Glutamatergic neuron (in vitro differentiated cells): ENCODE results near the gene FAAH2. TPM values are rescaled to one million over a fixed set of nuclear protein-coding genes. Genes with fewer than 3 reads are reported as not detected.

Experiments
- DNase-seq: peaks from one replicate; pipeline ENCODE4 v3.0.0; 2022
- H3K27ac Mint-ChIP-seq: one replicate; pipeline ENCODE4 v1.8.0; 2020; ENCODE audit warnings: mild to moderate bottlenecking, mixed read lengths, inconsistent platforms; ENCODE audit not compliant: unreplicated experiment
- H3K27me3 Mint-ChIP-seq: one replicate; pipeline ENCODE4 v1.8.0; 2020; ENCODE audit warnings: mild to moderate bottlenecking, moderate library complexity, mixed read lengths, inconsistent platforms; ENCODE audit not compliant: unreplicated experiment
- H3K36me3 Mint-ChIP-seq: one replicate; pipeline ENCODE4 v1.8.0; 2020; ENCODE audit warnings: mild to moderate bottlenecking, mixed read lengths, inconsistent platforms; ENCODE audit not compliant: unreplicated experiment
- H3K4me1 Mint-ChIP-seq: one replicate; pipeline ENCODE4 v1.8.0; 2020; ENCODE audit warnings: mild to moderate bottlenecking, low read depth, mixed read lengths, inconsistent platforms; ENCODE audit not compliant: unreplicated experiment
- H3K4me3 Mint-ChIP-seq: one replicate; pipeline ENCODE4 v1.8.0; 2020; ENCODE audit warnings: mild to moderate bottlenecking, mixed read lengths, inconsistent platforms; ENCODE audit not compliant: unreplicated experiment
- H3K9me3 Mint-ChIP-seq: one replicate; pipeline ENCODE4 v1.8.0; 2020; ENCODE audit warnings: mild to moderate bottlenecking, moderate library complexity, mixed read lengths, inconsistent platforms; ENCODE audit not compliant: unreplicated experiment
- total RNA-seq: library from RNA; stranded (reverse); fragmentation: NEBNext Ultra II Directional; extraction: Animal tissue kit (Norgen Biotek cat#: 25700); gene quantifications from one replicate; pipeline ENCODE4 v1.2.1, GENCODE V29; 2021; ENCODE audit not compliant: unreplicated experiment
- TF ChIP-seq, protein P1 (sequence below): fragments of 200-600 bp; sonication (generic); IDR thresholded peaks from one replicate; pipeline ENCODE4 v1.5.0; 2021; ENCODE audit not compliant: partially characterized antibody, unreplicated experiment

Gene FAAH2
- total RNA-seq, 1 donor from 2014 or later, result 1.8 TPM

DNA sequence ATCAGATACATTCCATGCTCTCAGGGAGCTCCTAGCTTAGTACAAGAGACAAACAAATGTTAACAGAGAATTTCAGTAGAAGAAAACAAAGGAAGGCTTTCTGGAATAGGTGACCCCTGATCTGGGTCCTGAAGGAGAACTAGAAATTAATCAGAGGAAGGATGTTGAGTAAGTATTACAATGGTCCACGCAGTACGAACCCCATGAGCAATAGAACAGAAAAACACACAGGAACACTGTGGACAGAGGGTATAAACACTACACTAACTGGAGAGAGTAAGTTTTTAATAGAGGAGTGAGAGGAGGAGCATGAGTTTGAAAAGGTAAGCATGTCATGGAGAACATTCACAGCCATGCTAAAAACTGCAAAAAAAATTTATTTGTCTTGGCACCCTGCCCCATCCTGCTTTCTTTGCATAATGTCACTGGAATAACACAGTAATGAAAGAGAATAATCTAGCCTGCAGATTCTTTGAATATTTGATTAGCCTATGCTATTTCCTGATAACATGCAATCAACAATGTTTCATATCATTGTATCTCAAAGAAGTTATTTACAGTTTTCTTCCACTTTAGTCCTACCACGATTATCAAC lies 165.0 kb downstream of the FAAH2 start:
- Mint-ChIP-seq H3K27me3 (no peaks in the 10 kb centered on the region), H3K9me3 (peaks cover 1% of the 10 kb centered on the region)

DNA sequence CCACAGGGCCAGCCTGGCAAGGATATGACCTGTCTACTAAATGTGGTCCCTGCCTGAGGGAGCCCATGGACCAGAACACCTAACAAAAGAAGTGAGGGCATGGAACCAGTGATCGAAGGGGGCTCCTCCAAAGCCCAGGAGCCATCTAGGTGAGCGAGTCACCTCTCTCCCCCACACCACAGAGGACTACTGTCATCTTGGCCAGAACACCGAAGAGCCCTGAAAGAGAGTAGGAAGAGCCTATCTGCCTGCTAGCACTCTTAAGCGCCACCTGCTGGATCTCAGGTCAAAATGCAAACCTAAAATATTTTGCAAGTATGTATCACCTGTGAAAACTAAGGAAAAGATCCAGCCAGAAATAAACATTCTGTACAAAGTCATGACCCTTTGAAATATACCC lies 167.4 kb downstream of the FAAH2 start:
- no peaks in the 10 kb centered on the region for H3K36me3 Mint-ChIP-seq
- TF ChIP-seq, protein P1, sequence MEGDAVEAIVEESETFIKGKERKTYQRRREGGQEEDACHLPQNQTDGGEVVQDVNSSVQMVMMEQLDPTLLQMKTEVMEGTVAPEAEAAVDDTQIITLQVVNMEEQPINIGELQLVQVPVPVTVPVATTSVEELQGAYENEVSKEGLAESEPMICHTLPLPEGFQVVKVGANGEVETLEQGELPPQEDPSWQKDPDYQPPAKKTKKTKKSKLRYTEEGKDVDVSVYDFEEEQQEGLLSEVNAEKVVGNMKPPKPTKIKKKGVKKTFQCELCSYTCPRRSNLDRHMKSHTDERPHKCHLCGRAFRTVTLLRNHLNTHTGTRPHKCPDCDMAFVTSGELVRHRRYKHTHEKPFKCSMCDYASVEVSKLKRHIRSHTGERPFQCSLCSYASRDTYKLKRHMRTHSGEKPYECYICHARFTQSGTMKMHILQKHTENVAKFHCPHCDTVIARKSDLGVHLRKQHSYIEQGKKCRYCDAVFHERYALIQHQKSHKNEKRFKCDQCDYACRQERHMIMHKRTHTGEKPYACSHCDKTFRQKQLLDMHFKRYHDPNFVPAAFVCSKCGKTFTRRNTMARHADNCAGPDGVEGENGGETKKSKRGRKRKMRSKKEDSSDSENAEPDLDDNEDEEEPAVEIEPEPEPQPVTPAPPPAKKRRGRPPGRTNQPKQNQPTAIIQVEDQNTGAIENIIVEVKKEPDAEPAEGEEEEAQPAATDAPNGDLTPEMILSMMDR, result peak; percentile 20
- peaks cover 3% of the 10 kb centered on the region for H3K9me3 Mint-ChIP-seq
- DNase-seq, result no peak
- H3K4me1 Mint-ChIP-seq, result no peaks in the 10 kb centered on the region
- no peak overlapping the region for H3K27ac Mint-ChIP-seq
- H3K27me3 Mint-ChIP-seq, result no peaks in the 10 kb centered on the region
- no peak overlapping the region for H3K4me3 Mint-ChIP-seq

More for the DNA sequence above, 165.0 kb downstream of the FAAH2 start:
- no peak overlapping the region for H3K27ac Mint-ChIP-seq
- H3K4me3 Mint-ChIP-seq, result no peak overlapping the region
- DNase-seq, result no peak
- no peaks in the 10 kb centered on the region for H3K4me1 Mint-ChIP-seq
- TF ChIP-seq, protein P1, result no peak
- H3K36me3 Mint-ChIP-seq, result no peaks in the 10 kb centered on the region

DNA sequence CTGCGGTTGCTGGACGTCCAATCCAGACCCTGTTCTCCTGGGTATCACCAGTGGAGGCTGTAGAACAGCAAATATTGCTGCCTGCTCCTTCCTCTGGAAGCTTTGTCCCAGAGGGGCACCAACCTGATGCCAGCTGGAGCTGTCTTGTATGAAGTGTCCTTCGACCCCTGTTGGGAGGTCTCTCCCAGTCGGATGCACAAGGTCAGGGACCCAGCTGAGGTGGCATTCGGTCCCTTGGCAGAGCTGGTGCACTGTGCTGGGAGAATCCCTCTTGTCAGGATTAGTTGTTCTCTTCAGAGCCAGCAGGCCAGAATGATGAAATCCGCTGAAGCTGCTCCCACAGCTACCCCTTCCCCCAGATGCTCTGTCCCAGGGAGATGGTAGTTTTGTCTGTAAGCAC lies 195.0 kb downstream of the FAAH2 start:
- Mint-ChIP-seq H3K4me3 (no peak overlapping the region), H3K4me1 (no peaks in the 10 kb centered on the region), H3K9me3 (peaks cover 2% of the 10 kb centered on the region), H3K27ac (no peak overlapping the region), H3K27me3 (no peaks in the 10 kb centered on the region), H3K36me3 (no peaks in the 10 kb centered on the region)
- DNase-seq, result no peak
- TF ChIP-seq, protein P1, result no peak

DNA sequence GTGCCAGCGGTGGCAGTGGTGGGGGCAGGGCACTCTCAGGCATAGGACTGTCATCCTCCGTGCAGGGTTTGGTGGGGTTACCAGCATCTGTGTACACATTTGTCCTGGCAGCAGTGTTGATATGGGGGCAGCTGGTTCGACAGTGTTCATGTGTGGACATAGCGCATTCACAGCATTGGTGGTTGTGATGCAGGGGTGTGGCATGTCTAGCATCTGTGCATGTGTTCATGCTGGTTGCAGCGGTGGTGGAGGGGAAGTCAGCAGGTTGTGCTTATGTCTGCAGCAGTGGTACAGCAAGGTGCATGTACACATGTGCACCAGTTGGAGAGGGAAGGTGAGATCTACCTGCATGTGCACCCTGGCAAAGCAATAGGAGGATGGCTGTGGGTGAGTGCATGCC lies 230.0 kb downstream of the FAAH2 start:
- Mint-ChIP-seq H3K36me3 (no peaks in the 10 kb centered on the region), H3K4me1 (no peaks in the 10 kb centered on the region), H3K27ac (no peak overlapping the region), H3K4me3 (no peak overlapping the region), H3K27me3 (peaks cover 2% of the 10 kb centered on the region), H3K9me3 (no peaks in the 10 kb centered on the region)
- DNase-seq, result no peak
- TF ChIP-seq, protein P1, result no peak

DNA sequence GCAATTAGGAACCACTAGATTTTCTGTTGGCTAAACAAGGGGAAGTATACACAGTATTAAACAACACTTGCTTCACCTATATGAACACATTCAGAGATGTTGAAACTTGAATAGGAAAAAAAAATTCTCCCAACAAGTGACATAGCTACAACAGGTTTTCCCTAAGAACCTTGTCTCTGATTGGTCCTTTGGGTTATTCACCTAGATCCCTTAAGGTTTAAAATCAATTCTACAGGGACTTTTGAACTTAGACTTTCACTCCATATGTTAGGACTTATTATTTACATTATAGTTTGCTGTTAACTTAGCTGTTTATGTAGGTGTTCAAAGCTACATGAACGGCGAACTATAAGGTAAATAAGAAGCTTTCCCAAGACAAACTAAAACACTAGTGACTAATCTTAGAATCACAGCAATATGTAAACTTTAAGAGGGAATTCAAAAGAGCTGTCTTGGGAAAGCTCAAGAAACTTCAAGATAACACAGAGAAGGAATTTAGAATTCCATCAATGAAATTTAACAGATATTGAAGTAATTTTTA lies 233.1 kb downstream of the FAAH2 start:
- no peak overlapping the region for H3K27ac Mint-ChIP-seq
- no peak overlapping the region for H3K4me3 Mint-ChIP-seq
- H3K9me3 Mint-ChIP-seq, result no peaks in the 10 kb centered on the region

More for the DNA sequence above, 233.1 kb downstream of the FAAH2 start:
- TF ChIP-seq, protein P1, result no peak
- no peaks in the 10 kb centered on the region for H3K27me3 Mint-ChIP-seq
- DNase-seq, result no peak
- no peaks in the 10 kb centered on the region for H3K4me1 Mint-ChIP-seq
- no peaks in the 10 kb centered on the region for H3K36me3 Mint-ChIP-seq
